GM23338 (cell line): Measurements from ENCODE around the gene VPS39. TPM values are rescaled to one million over a fixed set of nuclear protein-coding genes. Genes with fewer than 3 reads are reported as not detected.

Experiments
- ATAC-seq: fragments of 200-7000 bp; cut with Tn5 transposase; 3 replicates; pipeline ENCODE4 v1.9.1; 2020
- DNase-seq: peaks from one replicate; pipeline ENCODE4 v3.0.0-alpha.2; 2015; ENCODE audit warnings: low spot score
- H2AFZ ChIP-seq: fragments of 200-600 bp; sonication (generic); 2 replicates; pipeline ENCODE4 v1.8.0; 2016; ENCODE audit warnings: antibody characterized with exemption, mild to moderate bottlenecking, moderate library complexity
- H3F3A ChIP-seq: fragments of 200-600 bp; sonication (generic); replicated peaks from 2 replicates; pipeline ENCODE4 v1.8.0; 2017; ENCODE audit warnings: antibody characterized with exemption, mixed run types, low read depth
- H3K27ac ChIP-seq: fragments of 200-600 bp; sonication (generic); 2 replicates; pipeline ENCODE4 v1.6.1; 2016; ENCODE audit warnings: low read depth
- H3K27me3 ChIP-seq: fragments of 200-600 bp; sonication (generic); 2 replicates; pipeline ENCODE4 v1.8.0; 2016; ENCODE audit warnings: mild to moderate bottlenecking, mixed run types, moderate library complexity; ENCODE audit not compliant: insufficient read depth
- H3K36me3 ChIP-seq: fragments of 200-600 bp; sonication (generic); 2 replicates; pipeline ENCODE4 v1.8.0; 2016; ENCODE audit warnings: mild to moderate bottlenecking; ENCODE audit not compliant: insufficient read depth
- H3K4me1 ChIP-seq: fragments of 200-600 bp; sonication (generic); 2 replicates; pipeline ENCODE4 v1.8.0; 2016; ENCODE audit warnings: mild to moderate bottlenecking, moderate library complexity; ENCODE audit not compliant: insufficient read depth
- H3K4me2 ChIP-seq: fragments of 200-600 bp; sonication (generic); 2 replicates; pipeline ENCODE4 v1.7.1; 2017; ENCODE audit warnings: mixed run types
- H3K4me3 ChIP-seq: fragments of 200-600 bp; sonication (generic); 2 replicates; pipeline ENCODE4 v1.6.1; 2016; ENCODE audit warnings: mixed run types
- H3K79me2 ChIP-seq: fragments of 200-600 bp; sonication (generic); replicated peaks from 2 replicates; pipeline ENCODE4 v1.8.0; 2017; ENCODE audit warnings: mild to moderate bottlenecking; ENCODE audit not compliant: insufficient read depth
- H3K9me2 ChIP-seq: fragments of 200-600 bp; sonication (generic); 2 replicates; pipeline ENCODE4 v1.8.0; 2017; ENCODE audit not compliant: insufficient read depth
- H4K20me1 ChIP-seq: fragments of 200-600 bp; sonication (generic); replicated peaks from 2 replicates; pipeline ENCODE4 v1.8.0; 2017; ENCODE audit warnings: mild to moderate bottlenecking; ENCODE audit not compliant: insufficient read depth
- H3K27ac Mint-ChIP-seq: 2 replicates; pipeline ENCODE4 v1.8.0; 2020; ENCODE audit warnings: inconsistent platforms, mild to moderate bottlenecking, moderate library complexity, mixed read lengths
- H3K27me3 Mint-ChIP-seq: 3 replicates; pipeline ENCODE4 v1.8.0; 2022; ENCODE audit warnings: low read depth, mild to moderate bottlenecking, moderate library complexity, mixed read lengths, inconsistent platforms; ENCODE audit not compliant: insufficient read depth, poor library complexity
- H3K36me3 Mint-ChIP-seq: 3 replicates; pipeline ENCODE4 v1.8.0; 2021; ENCODE audit warnings: low read depth, mild to moderate bottlenecking, inconsistent platforms, moderate library complexity, mixed read lengths
- H3K4me1 Mint-ChIP-seq: 3 replicates; pipeline ENCODE4 v1.8.0; 2020; ENCODE audit warnings: mild to moderate bottlenecking, inconsistent platforms, mixed read lengths
- H3K4me3 Mint-ChIP-seq: 3 replicates; pipeline ENCODE4 v1.8.0; 2021; ENCODE audit warnings: moderate library complexity, mild to moderate bottlenecking, inconsistent platforms, mixed read lengths
- H3K9me3 Mint-ChIP-seq: 3 replicates; pipeline ENCODE4 v1.8.0; 2020; ENCODE audit warnings: moderate library complexity, mild to moderate bottlenecking, inconsistent platforms, mixed read lengths
- CREB1 ChIP-seq: fragments of 250-450 bp; sonication (Bioruptor Pico); IDR thresholded peaks from 2 replicates; pipeline ENCODE4 v1.5.0; 2020; ENCODE audit warnings: low read depth, mild to moderate bottlenecking, moderate library complexity
- CTCF ChIP-seq, 2 experiments: fragments of 200-600 bp in 1 of 2; sonication (generic) in 1 of 2; conservative IDR thresholded peaks; 2 replicates each; pipeline versions ENCODE4 v1.5.1 to v1.6.1; 2016 to 2017; ENCODE audit warnings: antibody characterized with exemption in 2 of 2, low read depth in 2 of 2, mild to moderate bottlenecking in 2 of 2, moderate library complexity in 1 of 2
- ETS1 ChIP-seq: IDR thresholded peaks from 2 replicates; pipeline ENCODE4 v1.6.1; 2016; ENCODE audit warnings: antibody characterized with exemption
- EZH2 ChIP-seq: fragments of 200-600 bp; sonication (generic); IDR thresholded peaks from one replicate; pipeline ENCODE4 v1.8.0; 2017; ENCODE audit warnings: antibody characterized with exemption, mild to moderate bottlenecking, low read depth; ENCODE audit not compliant: unreplicated experiment
- EZH2phosphoT487 ChIP-seq: fragments of 200-600 bp; sonication (generic); IDR thresholded peaks from one replicate; pipeline ENCODE4 v1.8.1; 2018; ENCODE audit warnings: antibody characterized with exemption; ENCODE audit not compliant: unreplicated experiment
- POLR2AphosphoS5 ChIP-seq: IDR thresholded peaks from 2 replicates; pipeline ENCODE4 v1.6.1; 2016; ENCODE audit warnings: antibody characterized with exemption, low read depth
- REST ChIP-seq: IDR thresholded peaks from one replicate; pipeline ENCODE4 v1.6.1; 2018; ENCODE audit warnings: antibody characterized with exemption; ENCODE audit not compliant: unreplicated experiment
- ZNF114 ChIP-seq: fragments of 250-450 bp; sonication (Bioruptor Pico); IDR thresholded peaks from 2 replicates; pipeline ENCODE4 v1.5.0; 2020; ENCODE audit warnings: mild to moderate bottlenecking, moderate library complexity
- ZNF331 ChIP-seq: fragments of 250-450 bp; sonication (Bioruptor Pico); IDR thresholded peaks from 2 replicates; pipeline ENCODE4 v1.5.0; 2020; ENCODE audit warnings: low read depth, mild to moderate bottlenecking, moderate library complexity
- ZNF462 ChIP-seq: fragments of 250-450 bp; sonication (Bioruptor Pico); IDR thresholded peaks from 2 replicates; pipeline ENCODE4 v1.5.0; 2020; ENCODE audit warnings: mild to moderate bottlenecking, moderate library complexity
- polyA plus RNA-seq: library from polyadenylated mRNA; unstranded; fragments of >200 nt; fragmentation: Nextera tagmentation; extraction: Ambion mirVana; gene quantifications from 2 replicates; pipeline ENCODE4 v1.2.1, GENCODE V29; 2016
- total RNA-seq: library from RNA; depleted of rRNA; stranded (reverse); fragments of >200 nt; shearing (Covaris generic); gene quantifications from 2 replicates; pipeline ENCODE4 v1.2.3, GENCODE V29; 2014

VPS39 gene
- total and polyA plus RNA-seq, 2 experiments from 2014 or later = 14.9 to 45.1 TPM

- TF ChIP-seq REST = no peak
Observed at GRCh38 chr15:42152921-42153698, 55.0 kb downstream of the VPS39 start (continued).

GRCh38 chr15:42152196-42152920 lies 55.7 kb downstream of the VPS39 start:
- Histone ChIP-seq H3K79me2 (no peaks in the 10 kb centered on the region), H3F3A (no peaks in the 10 kb centered on the region), H3K4me1 (no peaks in the 10 kb centered on the region), H3K36me3 (no peaks in the 10 kb centered on the region), H3K4me3 (no peak overlapping the region), H2AFZ (no peak overlapping the region), H4K20me1 (no peaks in the 10 kb centered on the region), H3K9me2 (no peaks in the 10 kb centered on the region), H3K4me2 (no peak overlapping the region), H3K27me3 (no peaks in the 10 kb centered on the region), H3K27ac (no peak overlapping the region)
- peaks cover 6% of the 10 kb centered on the region; the same call in 1 of the 3 replicates for H3K4me1 Mint-ChIP-seq
- no peak overlapping the region for H3K4me3 Mint-ChIP-seq
- DNase-seq (no peak), ATAC-seq (no peak)
- H3K9me3 Mint-ChIP-seq = no peaks in the 10 kb centered on the region
- H3K27me3 Mint-ChIP-seq = peaks cover 11% of the 10 kb centered on the region
- H3K27ac Mint-ChIP-seq = 0 out of 2 replicates have a peak overlapping the region, but pooled peaks have one; percentile 52
- no peaks in the 10 kb centered on the region; the same call in 2 of the 3 replicates for H3K36me3 Mint-ChIP-seq
- TF ChIP-seq EZH2phosphoT487 (no peak), ZNF331 (no peak), CREB1 (no peak), EZH2 (no peak), POLR2AphosphoS5 (no peak), ZNF114 (CRISPR knock-in tag) (no peak), CTCF (conservative IDR thresholded peaks at IDR 0.05; ENCODE audit: low read depth in 2 of 2) (no peak), ZNF462 (no peak), ETS1 (no peak)
